ENCODE measurements around the gene DIO3. TPM values are rescaled to one million over a fixed set of nuclear protein-coding genes. Genes with fewer than 3 reads are reported as not detected.

The DIO3 gene
- total RNA-seq, 2 experiments from 2014 or later = not detected

DNA sequence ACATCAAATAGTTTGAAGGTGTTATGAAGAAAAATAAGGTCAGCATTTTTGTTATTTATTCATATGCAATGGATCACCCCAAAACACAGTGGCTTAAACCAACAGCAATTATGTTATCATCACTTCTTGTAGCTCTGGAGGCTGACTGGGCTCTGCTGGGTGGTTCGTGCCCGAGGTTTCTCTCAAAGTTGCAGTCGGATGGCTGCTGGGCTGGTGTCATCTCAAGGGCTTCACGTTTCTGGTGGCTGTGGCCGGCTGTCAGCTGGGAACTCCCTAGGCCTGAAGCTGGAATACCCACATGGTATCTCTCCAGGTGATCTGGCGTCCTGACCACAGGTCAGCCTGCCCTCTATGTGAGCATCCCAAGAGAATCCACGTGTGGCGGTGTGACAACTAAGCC, 12.0 kb downstream of the DIO3 start:
- ChIA-PET POLR2A (no interaction called here), CTCF (ENCODE audit: unreplicated experiment) (interaction anchor here (0.6 kb wide), 1 partner anchor 206 kb away, joined by 4 read pairs; no protein-coding TSS in a partner anchor)
- Histone ChIP-seq H2AFZ (ENCODE audit: low read length) (no peak overlapping the region), H3K36me3 (ENCODE audit: insufficient read depth, low read length) (no peaks in the 10 kb centered on the region), H3K4me2 (ENCODE audit: low read length) (no peak overlapping the region), H3K79me2 (ENCODE audit: insufficient read depth, low read depth, low read length) (no peaks in the 10 kb centered on the region), H4K20me1 (ENCODE audit: insufficient read depth, low read length) (no peaks in the 10 kb centered on the region), H3K4me1 (ENCODE audit: insufficient read depth, low read length, poor library complexity, severe bottlenecking) (no peaks in the 10 kb centered on the region), H3K4me3 (ENCODE audit: low read depth, low read length, poor library complexity, severe bottlenecking) (no peak overlapping the region), H3K27ac (ENCODE audit: low read depth, low read length, poor library complexity, severe bottlenecking) (no peak overlapping the region), H3K9me2 (ENCODE audit: insufficient read depth, low read length) (no peaks in the 10 kb centered on the region), H3K9me3 (ENCODE audit: low read length) (no peaks in the 10 kb centered on the region)
- no TSS peak for BruUV-seq (replicated peaks)
- TF ChIP-seq, protein P1, sequence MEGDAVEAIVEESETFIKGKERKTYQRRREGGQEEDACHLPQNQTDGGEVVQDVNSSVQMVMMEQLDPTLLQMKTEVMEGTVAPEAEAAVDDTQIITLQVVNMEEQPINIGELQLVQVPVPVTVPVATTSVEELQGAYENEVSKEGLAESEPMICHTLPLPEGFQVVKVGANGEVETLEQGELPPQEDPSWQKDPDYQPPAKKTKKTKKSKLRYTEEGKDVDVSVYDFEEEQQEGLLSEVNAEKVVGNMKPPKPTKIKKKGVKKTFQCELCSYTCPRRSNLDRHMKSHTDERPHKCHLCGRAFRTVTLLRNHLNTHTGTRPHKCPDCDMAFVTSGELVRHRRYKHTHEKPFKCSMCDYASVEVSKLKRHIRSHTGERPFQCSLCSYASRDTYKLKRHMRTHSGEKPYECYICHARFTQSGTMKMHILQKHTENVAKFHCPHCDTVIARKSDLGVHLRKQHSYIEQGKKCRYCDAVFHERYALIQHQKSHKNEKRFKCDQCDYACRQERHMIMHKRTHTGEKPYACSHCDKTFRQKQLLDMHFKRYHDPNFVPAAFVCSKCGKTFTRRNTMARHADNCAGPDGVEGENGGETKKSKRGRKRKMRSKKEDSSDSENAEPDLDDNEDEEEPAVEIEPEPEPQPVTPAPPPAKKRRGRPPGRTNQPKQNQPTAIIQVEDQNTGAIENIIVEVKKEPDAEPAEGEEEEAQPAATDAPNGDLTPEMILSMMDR (conservative IDR thresholded peaks at IDR 0.05; ENCODE audit: low read length) = no peak
- TF ChIP-seq EZH2phosphoT487 (IDR thresholded peaks at IDR 0.05; ENCODE audit: borderline replicate concordance, low read depth, low read length) = no peak
- intact Hi-C loops (cut with micrococcal nuclease; ENCODE audit: unreplicated experiment) = no loop called here
- no peak for DNase-seq (ENCODE audit: low spot score)

DNA sequence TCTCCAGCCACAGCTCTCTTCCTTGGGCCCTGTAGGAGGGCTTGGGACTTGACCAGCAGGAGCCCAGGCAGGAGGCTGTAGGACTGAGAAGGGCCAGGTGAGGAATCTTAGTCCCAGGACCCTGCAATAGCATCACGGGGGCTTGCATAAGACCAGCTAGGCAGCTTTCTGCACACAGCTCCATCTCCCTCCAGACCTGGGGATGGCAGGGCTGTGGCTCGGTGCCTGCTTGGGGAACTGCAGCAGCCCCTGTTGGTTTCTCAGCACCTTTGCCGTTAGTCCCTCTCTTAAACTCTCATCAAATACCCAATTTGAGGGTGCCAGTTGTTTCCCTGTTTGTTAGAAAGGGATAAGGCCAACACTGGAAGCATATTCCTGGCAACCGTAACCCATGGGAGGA, 14.3 kb downstream of the DIO3 start:
- DNase-seq (ENCODE audit: low spot score) = no peak
- H3K27ac ChIP-seq (ENCODE audit: low read depth, low read length, poor library complexity, severe bottlenecking) = no peak overlapping the region
- no TSS peak for BruUV-seq (replicated peaks)
- H2AFZ ChIP-seq (ENCODE audit: low read length) = no peak overlapping the region
- H3K4me1 ChIP-seq (ENCODE audit: insufficient read depth, low read length, poor library complexity, severe bottlenecking) = no peaks in the 10 kb centered on the region
- H3K36me3 ChIP-seq (ENCODE audit: insufficient read depth, low read length) = no peaks in the 10 kb centered on the region
- no peak overlapping the region for H3K4me2 ChIP-seq (ENCODE audit: low read length)
- intact Hi-C loops (cut with micrococcal nuclease; ENCODE audit: unreplicated experiment) = no loop called here
- no peaks in the 10 kb centered on the region for H4K20me1 ChIP-seq (ENCODE audit: insufficient read depth, low read length)
- no peak overlapping the region for H3K4me3 ChIP-seq (ENCODE audit: low read depth, low read length, poor library complexity, severe bottlenecking)
- H3K79me2 ChIP-seq (ENCODE audit: insufficient read depth, low read depth, low read length) = no peaks in the 10 kb centered on the region
- POLR2A ChIA-PET = no interaction called here
- H3K9me3 ChIP-seq (ENCODE audit: low read length) = no peaks in the 10 kb centered on the region
- no peak for TF ChIP-seq EZH2phosphoT487 (IDR thresholded peaks at IDR 0.05; ENCODE audit: borderline replicate concordance, low read depth, low read length)
- TF ChIP-seq, protein P1 (conservative IDR thresholded peaks at IDR 0.05; ENCODE audit: low read length) = 0 out of 2 replicates have a peak, but pooled peaks have one; percentile 23
- no peaks in the 10 kb centered on the region for H3K9me2 ChIP-seq (ENCODE audit: insufficient read depth, low read length)
- CTCF ChIA-PET (ENCODE audit: unreplicated experiment) = no interaction called here

DNA sequence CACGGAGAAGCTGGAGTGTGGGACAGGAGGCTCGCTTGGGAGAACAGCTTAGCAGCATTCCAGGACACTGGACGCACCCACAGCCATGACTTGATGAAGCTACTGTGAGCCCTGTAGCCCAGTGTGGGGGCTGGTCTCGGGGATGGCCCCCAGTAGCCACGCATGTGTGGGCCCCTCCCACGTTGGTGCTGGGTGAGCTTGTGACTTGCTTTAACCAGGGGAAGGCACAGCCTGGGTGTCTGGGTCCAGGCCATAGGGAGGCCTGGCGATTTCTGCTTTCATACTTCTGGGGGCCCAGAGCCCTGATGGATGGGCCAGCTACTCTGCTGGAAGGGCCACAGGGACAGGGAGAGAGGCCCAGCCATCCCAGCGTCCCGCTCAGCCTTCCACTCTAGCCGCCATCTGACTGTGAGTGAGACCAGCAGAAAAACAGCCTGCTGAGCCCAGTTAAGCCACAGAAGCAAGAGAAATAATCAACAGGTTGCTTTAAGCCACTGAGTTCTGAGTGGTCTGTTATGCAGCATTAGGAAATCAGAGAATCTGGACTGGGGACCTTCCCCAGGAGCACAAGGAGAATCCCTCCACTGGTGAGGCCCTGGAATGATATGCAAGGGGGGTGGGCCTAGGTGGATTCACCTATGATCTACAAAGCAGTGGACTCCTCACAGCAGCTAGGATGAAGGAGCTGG, 16.1 kb downstream of the DIO3 start:
- no TSS peak for BruUV-seq (replicated peaks)
- CTCF ChIA-PET (ENCODE audit: unreplicated experiment) = no interaction called here
- intact Hi-C loops (cut with micrococcal nuclease; ENCODE audit: unreplicated experiment) = no loop called here

More for the DNA sequence above, 16.1 kb downstream of the DIO3 start:
- no peak for DNase-seq (ENCODE audit: low spot score)
- Histone ChIP-seq H3K4me3 (ENCODE audit: low read depth, low read length, poor library complexity, severe bottlenecking) (no peak overlapping the region), H3K4me1 (ENCODE audit: insufficient read depth, low read length, poor library complexity, severe bottlenecking) (no peaks in the 10 kb centered on the region), H3K27ac (ENCODE audit: low read depth, low read length, poor library complexity, severe bottlenecking) (no peak overlapping the region), H3K9me3 (ENCODE audit: low read length) (no peaks in the 10 kb centered on the region), H3K4me2 (ENCODE audit: low read length) (no peak overlapping the region), H3K36me3 (ENCODE audit: insufficient read depth, low read length) (no peaks in the 10 kb centered on the region), H2AFZ (ENCODE audit: low read length) (peak overlapping the region; percentile 35; the same call in 1 of the 2 replicates), H3K79me2 (ENCODE audit: insufficient read depth, low read depth, low read length) (no peaks in the 10 kb centered on the region), H3K9me2 (ENCODE audit: insufficient read depth, low read length) (no peaks in the 10 kb centered on the region), H4K20me1 (ENCODE audit: insufficient read depth, low read length) (no peaks in the 10 kb centered on the region)
- no peak for TF ChIP-seq EZH2phosphoT487 (IDR thresholded peaks at IDR 0.05; ENCODE audit: borderline replicate concordance, low read depth, low read length)
- TF ChIP-seq, protein P1 (conservative IDR thresholded peaks at IDR 0.05; ENCODE audit: low read length) = no peak
- POLR2A ChIA-PET = no interaction called here
